22Rv1 (cell line): ENCODE measurements around the gene SLCO3A1.

ENCODE experiments used
- ZFX ChIP-seq: fragments of 450-650 bp; IDR thresholded peaks from 2 replicates; pipeline ENCODE4 v1.6.1; 2017; ENCODE audit warnings: antibody characterized with exemption, borderline replicate concordance
- TF ChIP-seq, protein P1 (sequence below): fragments of 450-650 bp; IDR thresholded peaks from 2 replicates; pipeline ENCODE4 v1.5.1; 2017; ENCODE audit warnings: mild to moderate bottlenecking

DNA sequence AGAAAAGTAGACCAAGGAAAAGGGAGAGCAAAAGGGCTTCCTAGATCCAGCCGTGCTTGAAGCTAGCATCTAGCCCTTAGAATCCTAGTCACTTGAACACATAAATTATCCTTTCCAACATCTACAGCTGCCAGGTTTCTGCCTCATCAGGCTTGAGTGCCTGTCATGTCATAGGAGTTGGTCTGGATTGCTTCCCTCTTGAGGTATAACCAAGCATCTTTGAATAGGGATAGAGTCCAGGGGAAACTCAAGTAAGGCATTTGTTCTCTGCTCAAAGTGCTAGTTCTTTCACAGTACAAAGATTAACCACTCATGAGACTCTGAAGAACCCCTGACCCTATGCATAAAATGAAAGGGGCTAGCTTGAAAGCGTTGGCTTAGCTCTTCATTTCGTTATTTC lies 72.3 kb downstream of the SLCO3A1 start:
- TF ChIP-seq, protein P1, sequence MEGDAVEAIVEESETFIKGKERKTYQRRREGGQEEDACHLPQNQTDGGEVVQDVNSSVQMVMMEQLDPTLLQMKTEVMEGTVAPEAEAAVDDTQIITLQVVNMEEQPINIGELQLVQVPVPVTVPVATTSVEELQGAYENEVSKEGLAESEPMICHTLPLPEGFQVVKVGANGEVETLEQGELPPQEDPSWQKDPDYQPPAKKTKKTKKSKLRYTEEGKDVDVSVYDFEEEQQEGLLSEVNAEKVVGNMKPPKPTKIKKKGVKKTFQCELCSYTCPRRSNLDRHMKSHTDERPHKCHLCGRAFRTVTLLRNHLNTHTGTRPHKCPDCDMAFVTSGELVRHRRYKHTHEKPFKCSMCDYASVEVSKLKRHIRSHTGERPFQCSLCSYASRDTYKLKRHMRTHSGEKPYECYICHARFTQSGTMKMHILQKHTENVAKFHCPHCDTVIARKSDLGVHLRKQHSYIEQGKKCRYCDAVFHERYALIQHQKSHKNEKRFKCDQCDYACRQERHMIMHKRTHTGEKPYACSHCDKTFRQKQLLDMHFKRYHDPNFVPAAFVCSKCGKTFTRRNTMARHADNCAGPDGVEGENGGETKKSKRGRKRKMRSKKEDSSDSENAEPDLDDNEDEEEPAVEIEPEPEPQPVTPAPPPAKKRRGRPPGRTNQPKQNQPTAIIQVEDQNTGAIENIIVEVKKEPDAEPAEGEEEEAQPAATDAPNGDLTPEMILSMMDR: no peak
- no peak for TF ChIP-seq ZFX
